Measurements from ENCODE around the gene DNASE2B.

DNA sequence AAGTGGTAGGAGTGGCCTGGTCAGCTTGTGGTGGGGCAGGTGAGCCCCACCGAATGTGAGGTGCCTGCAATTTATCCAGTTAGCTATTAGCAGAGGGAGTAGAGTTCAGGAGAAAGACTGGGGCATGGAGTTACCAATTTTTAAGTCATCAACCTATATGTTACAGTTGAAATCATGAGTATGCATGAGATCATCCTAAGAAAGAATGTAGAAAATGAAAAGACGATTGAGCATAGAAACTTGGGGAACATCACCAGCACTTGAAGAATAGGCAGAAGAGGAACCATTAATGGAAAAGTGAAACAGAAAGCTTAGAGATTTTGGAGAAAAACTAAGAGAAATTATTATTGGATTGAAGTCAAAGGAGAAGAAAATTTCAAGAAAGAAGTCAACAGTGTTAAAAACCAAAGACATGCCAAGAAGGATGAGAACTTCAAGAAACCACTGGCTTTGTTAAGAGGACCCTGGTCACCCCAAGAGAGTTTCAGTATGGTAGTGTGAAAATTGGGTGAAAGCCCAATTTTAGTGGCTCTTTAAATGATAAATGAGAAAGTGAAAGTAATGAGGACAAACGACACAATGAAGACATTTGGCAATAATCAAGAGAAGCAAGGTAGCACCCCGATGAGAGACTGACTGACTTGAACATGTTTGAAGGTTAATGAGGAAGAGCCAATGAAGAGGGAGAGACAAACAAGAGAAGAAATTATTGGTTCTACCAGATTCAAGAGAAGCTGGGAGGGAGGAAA, 36.7 kb downstream of the DNASE2B start:
- TF ChIP-seq, protein P1, sequence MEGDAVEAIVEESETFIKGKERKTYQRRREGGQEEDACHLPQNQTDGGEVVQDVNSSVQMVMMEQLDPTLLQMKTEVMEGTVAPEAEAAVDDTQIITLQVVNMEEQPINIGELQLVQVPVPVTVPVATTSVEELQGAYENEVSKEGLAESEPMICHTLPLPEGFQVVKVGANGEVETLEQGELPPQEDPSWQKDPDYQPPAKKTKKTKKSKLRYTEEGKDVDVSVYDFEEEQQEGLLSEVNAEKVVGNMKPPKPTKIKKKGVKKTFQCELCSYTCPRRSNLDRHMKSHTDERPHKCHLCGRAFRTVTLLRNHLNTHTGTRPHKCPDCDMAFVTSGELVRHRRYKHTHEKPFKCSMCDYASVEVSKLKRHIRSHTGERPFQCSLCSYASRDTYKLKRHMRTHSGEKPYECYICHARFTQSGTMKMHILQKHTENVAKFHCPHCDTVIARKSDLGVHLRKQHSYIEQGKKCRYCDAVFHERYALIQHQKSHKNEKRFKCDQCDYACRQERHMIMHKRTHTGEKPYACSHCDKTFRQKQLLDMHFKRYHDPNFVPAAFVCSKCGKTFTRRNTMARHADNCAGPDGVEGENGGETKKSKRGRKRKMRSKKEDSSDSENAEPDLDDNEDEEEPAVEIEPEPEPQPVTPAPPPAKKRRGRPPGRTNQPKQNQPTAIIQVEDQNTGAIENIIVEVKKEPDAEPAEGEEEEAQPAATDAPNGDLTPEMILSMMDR (IDR thresholded peaks at IDR 0.05): no peak
- no peak for TF ChIP-seq POLR2A (IDR thresholded peaks at IDR 0.05)
